ENCODE results near the gene NDUFA6.

DNA sequence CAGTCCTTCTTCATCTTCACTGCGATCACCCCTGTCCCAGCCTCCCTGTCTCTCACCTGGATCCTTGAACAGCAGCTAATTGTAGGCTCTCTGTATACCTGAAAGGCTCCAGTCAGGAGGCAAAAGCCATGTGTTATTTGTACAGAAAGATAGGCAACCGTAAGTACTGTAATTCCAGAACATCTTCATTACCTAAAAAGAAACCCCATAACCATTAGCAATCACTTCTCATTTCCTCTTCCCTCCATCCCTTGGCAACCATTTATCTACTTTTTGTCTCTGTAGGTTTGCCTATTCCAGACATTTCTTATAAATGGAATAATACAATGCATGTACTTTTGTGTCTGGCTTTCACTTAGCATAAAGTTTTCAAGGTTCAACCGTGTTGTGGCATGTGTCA lies 37.8 kb downstream of the NDUFA6 start:
- no peak for TF ChIP-seq CREB5 (CRISPR knock-in tag; IDR thresholded peaks at IDR 0.05; ENCODE audit: low read depth)
- TF ChIP-seq POU6F1 (CRISPR knock-in tag; IDR thresholded peaks at IDR 0.05; ENCODE audit: borderline replicate concordance, low read depth): no peak
- TF ChIP-seq, protein P1, sequence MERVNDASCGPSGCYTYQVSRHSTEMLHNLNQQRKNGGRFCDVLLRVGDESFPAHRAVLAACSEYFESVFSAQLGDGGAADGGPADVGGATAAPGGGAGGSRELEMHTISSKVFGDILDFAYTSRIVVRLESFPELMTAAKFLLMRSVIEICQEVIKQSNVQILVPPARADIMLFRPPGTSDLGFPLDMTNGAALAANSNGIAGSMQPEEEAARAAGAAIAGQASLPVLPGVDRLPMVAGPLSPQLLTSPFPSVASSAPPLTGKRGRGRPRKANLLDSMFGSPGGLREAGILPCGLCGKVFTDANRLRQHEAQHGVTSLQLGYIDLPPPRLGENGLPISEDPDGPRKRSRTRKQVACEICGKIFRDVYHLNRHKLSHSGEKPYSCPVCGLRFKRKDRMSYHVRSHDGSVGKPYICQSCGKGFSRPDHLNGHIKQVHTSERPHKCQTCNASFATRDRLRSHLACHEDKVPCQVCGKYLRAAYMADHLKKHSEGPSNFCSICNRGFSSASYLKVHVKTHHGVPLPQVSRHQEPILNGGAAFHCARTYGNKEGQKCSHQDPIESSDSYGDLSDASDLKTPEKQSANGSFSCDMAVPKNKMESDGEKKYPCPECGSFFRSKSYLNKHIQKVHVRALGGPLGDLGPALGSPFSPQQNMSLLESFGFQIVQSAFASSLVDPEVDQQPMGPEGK (CRISPR knock-in tag; IDR thresholded peaks at IDR 0.05; ENCODE audit: borderline replicate concordance): no peak
- no peak for TF ChIP-seq ZFP3 (CRISPR knock-in tag; IDR thresholded peaks at IDR 0.05)
- no peak for TF ChIP-seq ARNTL (CRISPR knock-in tag; IDR thresholded peaks at IDR 0.05; ENCODE audit: borderline replicate concordance, low read depth)
- no peak for TF ChIP-seq ZNF565 (CRISPR knock-in tag; conservative IDR thresholded peaks at IDR 0.05; ENCODE audit: low read depth)
- TF ChIP-seq OSR1 (CRISPR knock-in tag; IDR thresholded peaks at IDR 0.05): no peak
- TF ChIP-seq ZFP30 (CRISPR knock-in tag; IDR thresholded peaks at IDR 0.05): no peak
